Activated CD4-positive, alpha-beta T cell treated with anti-CD3 and anti-CD28 coated beads, Interleukin-2, amount 10 ng/mL, durations not matched to agents 7 days and 5 days (primary cell): Measurements from ENCODE around the gene SELENOK. TPM values are rescaled to one million over a fixed set of nuclear protein-coding genes. Genes with fewer than 3 reads are reported as not detected.

Experiments used
- CTCF ChIA-PET: fragments of 350-600 bp; sonication (Branson Sonifier 250); formaldehyde crosslinking; loops from one replicate; lab custom pipeline; 2021; ENCODE audit warnings: antibody characterized with exemption; lab: Charles Lee
- POLR2A ChIA-PET: fragments of 350-600 bp; sonication (Branson Sonifier 250); formaldehyde crosslinking; loops from one replicate; lab custom pipeline; 2021; ENCODE audit warnings: antibody characterized with exemption; lab: Charles Lee
- DNase-seq: peaks from one replicate; pipeline ENCODE4 v3.0.0-alpha.2; 2020
- H3K27ac Mint-ChIP-seq: one replicate; pipeline ENCODE4 v1.8.0; 2021; ENCODE audit warnings: mild to moderate bottlenecking, moderate library complexity, mixed read lengths
- H3K27me3 Mint-ChIP-seq: one replicate; pipeline ENCODE4 v1.8.0; 2021; ENCODE audit warnings: mixed read lengths
- H3K36me3 Mint-ChIP-seq: one replicate; pipeline ENCODE4 v1.8.0; 2021; ENCODE audit warnings: low read depth, mixed read lengths
- H3K4me1 Mint-ChIP-seq: one replicate; pipeline ENCODE4 v1.8.0; 2021; ENCODE audit warnings: mixed read lengths
- H3K4me3 Mint-ChIP-seq: one replicate; pipeline ENCODE4 v1.8.0; 2021; ENCODE audit warnings: mild to moderate bottlenecking, moderate library complexity, mixed read lengths
- H3K9me3 Mint-ChIP-seq: one replicate; pipeline ENCODE4 v1.8.0; 2021; ENCODE audit warnings: mixed read lengths
- total RNA-seq, 2 experiments: library from RNA; stranded (reverse); gene quantifications; one replicate each; pipeline ENCODE4 v1.2.3, GENCODE V29; 2021

SELENOK gene
- total RNA-seq, 2 experiments from 2014 or later = 39.8 to 48.0 TPM

DNA sequence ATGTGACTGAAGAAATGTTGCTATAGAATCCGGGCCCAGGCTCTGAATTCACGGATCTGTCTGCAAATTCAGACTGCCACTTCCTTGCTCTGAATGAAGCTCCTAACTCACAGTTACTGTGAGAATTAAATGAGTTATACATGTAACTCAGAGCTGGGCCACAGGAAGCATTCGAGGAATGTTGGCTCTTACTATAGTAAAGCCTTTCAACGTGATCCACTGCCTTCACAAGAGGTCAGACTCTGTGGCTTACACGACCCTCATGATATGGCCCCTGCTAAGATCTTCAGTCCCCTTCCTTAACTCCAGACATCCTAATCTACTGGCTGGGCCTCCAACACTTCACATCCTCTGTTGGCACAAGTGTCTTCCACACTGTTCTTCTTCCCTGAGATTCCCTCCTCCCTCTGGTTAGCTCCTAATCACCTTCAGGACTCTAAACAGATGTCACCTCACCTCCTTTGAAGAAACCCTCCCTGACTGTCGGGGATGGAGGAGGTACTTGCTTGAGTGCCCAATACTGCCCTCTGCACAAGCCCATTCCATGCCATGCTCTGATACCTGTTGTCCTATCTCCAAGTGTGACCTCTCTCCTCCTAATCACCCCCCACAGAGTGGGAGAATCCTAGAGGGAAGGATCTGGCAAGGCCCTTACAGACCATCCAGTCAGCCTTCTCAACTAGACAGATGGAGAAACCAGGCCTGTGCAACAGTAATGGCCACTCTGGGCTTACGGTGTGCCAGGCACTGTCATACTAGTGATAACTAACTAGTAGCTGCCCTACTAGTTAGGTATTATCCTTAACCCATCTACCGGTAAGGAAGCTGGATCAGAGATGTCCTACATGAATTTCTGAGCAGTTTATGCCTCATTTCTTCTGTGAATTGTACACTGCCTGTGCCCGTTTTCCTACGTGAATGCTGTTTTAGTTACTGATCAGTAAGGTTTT, 11.0 kb downstream of the SELENOK start:
- H3K36me3 Mint-ChIP-seq = peaks cover 56% of the 10 kb centered on the region
- no peaks in the 10 kb centered on the region for H3K9me3 Mint-ChIP-seq
- H3K4me3 Mint-ChIP-seq = peak overlapping the region; percentile 88
- POLR2A ChIA-PET = no interaction called here
- CTCF ChIA-PET = interaction anchor here (1.4 kb wide), 2 partner anchors 10 to 17 kb away, joined by 3 to 4 read pairs; no protein-coding TSS in a partner anchor
- no peak for DNase-seq
- peaks cover 32% of the 10 kb centered on the region for H3K4me1 Mint-ChIP-seq
- peak overlapping the region; percentile 99 for H3K27ac Mint-ChIP-seq
- H3K27me3 Mint-ChIP-seq = no peaks in the 10 kb centered on the region

DNA sequence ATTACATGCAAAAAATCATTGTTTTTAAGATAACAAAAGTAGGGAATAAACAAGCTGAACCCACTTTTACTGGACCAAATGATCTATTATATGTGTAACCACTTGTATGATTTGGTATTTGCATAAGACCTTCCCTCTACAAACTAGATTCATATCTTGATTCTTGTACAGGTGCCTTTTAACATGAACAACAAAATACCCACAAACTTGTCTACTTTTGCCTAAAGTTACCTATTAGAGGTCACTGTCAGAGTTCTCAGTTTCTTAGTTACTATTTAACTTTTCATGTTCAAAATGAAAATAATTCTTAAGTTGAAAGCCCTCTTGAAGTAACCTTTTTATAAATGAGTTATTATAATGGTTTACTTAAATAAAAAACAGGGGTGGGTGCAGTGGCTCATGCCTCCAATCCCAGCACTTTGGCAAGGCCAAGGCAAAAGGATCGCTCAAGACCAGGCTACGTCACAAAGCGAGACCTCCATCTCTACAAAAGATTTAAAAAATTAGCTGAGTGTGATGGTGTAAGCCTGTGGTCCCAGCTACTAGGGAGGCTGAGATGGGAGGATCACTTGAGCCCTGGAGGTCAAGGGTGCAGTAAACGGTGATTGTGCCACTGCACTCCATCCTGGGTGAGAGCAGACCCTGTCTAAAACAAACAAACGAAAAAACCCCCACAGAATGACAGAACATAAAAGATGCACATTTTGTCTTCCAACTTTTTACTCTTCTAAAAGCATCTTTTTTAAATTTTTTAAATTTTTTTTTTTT, 25.7 kb downstream of the SELENOK start:
- no peak overlapping the region for H3K27ac Mint-ChIP-seq
- ChIA-PET POLR2A (no interaction called here), CTCF (interaction anchor here (0.6 to 1.0 kb wide), 2 partner anchors 8 to 673 kb away, joined by 3 read pairs; no protein-coding TSS in a partner anchor)
- H3K9me3 Mint-ChIP-seq = no peaks in the 10 kb centered on the region
- H3K36me3 Mint-ChIP-seq = peaks cover 42% of the 10 kb centered on the region
- H3K4me1 Mint-ChIP-seq = no peaks in the 10 kb centered on the region
- no peaks in the 10 kb centered on the region for H3K27me3 Mint-ChIP-seq
- no peak for DNase-seq
- no peak overlapping the region for H3K4me3 Mint-ChIP-seq

DNA sequence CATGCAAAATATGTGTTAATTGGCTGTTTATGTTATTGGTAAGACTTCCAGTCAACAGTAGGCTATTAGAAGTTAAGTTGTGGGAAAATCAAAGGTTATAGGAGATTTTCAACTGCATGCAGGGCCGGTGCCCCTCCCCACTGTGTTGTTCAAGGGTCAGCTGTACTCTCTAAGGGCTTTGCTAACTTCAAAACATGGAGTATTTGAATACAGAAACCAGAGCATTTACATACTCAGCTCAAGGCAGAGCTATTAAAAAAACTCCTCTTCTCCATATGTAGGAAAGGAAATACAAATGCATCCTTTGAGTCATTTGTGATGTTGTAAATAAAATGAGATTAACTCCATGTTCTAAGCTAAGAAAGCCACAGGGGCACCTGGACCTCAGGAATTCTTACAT, 28.5 kb downstream of the SELENOK start:
- ChIA-PET POLR2A (no interaction called here), CTCF (interaction anchor here (1.2 kb wide), 1 partner anchor 11 kb away, joined by 3 read pairs; no protein-coding TSS in a partner anchor)
- DNase-seq = no peak
- no peak overlapping the region for H3K27ac Mint-ChIP-seq
- H3K9me3 Mint-ChIP-seq = no peaks in the 10 kb centered on the region
- H3K4me1 Mint-ChIP-seq = no peaks in the 10 kb centered on the region
- peaks cover 36% of the 10 kb centered on the region for H3K36me3 Mint-ChIP-seq
- no peaks in the 10 kb centered on the region for H3K27me3 Mint-ChIP-seq
- H3K4me3 Mint-ChIP-seq = no peak overlapping the region

DNA sequence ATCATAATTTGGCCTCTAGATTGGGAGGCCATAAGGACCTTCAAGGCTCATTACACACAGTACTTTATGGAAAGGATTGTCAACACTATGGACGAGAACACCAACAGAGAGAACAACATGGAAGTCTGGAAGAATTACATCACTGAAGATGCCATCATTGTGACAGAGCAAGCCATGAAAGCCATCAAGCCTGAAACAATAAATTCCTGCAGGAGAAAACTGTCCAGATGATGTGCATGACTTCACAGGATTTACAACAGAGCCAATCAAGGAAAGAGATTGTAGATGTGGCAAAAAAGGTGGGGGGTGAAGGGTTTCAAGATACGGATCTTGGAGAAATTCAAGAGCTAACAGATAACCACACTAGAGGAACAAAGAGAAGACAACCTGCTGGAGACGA, 29.4 kb downstream of the SELENOK start:
- H3K9me3 Mint-ChIP-seq = no peaks in the 10 kb centered on the region
- CTCF ChIA-PET = interaction anchor here (1.2 kb wide), 1 partner anchor 12 kb away, joined by 3 read pairs; no protein-coding TSS in a partner anchor
- H3K4me3 Mint-ChIP-seq = no peak overlapping the region
- peaks cover 30% of the 10 kb centered on the region for H3K36me3 Mint-ChIP-seq
- no peak overlapping the region for H3K27ac Mint-ChIP-seq
- POLR2A ChIA-PET = no interaction called here
- H3K4me1 Mint-ChIP-seq = peaks cover 4% of the 10 kb centered on the region
- H3K27me3 Mint-ChIP-seq = no peaks in the 10 kb centered on the region
- no peak for DNase-seq

DNA sequence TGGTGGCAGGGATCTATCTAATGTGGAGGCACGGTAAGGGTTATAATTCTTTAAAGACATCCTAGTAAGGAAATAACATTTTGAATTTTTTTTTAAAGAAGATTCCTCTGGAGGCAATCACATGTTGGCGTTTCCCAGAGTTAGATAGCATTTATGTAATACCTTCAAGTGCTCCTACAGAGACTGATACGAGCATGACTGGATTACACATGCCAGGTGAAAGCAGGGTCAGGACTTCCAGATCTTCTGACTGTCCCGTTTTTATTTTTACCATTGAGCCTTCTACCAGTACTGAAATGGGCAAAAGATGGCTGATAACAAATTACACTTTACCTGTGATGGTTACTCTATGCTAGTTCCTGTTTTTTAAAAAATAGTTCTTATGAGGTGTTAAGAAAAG, 31.5 kb downstream of the SELENOK start:
- ChIA-PET CTCF (no interaction called here), POLR2A (interaction anchor here (0.7 kb wide), 1 partner anchor 15 kb away, joined by 3 read pairs; no protein-coding TSS in a partner anchor)
- peaks cover 5% of the 10 kb centered on the region for H3K4me1 Mint-ChIP-seq
- H3K36me3 Mint-ChIP-seq = peaks cover 26% of the 10 kb centered on the region
- no peaks in the 10 kb centered on the region for H3K9me3 Mint-ChIP-seq
- H3K27me3 Mint-ChIP-seq = no peaks in the 10 kb centered on the region
- no peak for DNase-seq
- no peak overlapping the region for H3K27ac Mint-ChIP-seq
- H3K4me3 Mint-ChIP-seq = no peak overlapping the region

- H3K9me3 Mint-ChIP-seq = no peaks in the 10 kb centered on the region
- CTCF ChIA-PET = no interaction called here
- POLR2A ChIA-PET = no interaction called here
- DNase-seq = no peak
- no peaks in the 10 kb centered on the region for H3K27me3 Mint-ChIP-seq
- H3K4me3 Mint-ChIP-seq = no peak overlapping the region
- peaks cover 5% of the 10 kb centered on the region for H3K4me1 Mint-ChIP-seq
- H3K27ac Mint-ChIP-seq = no peak overlapping the region
- H3K36me3 Mint-ChIP-seq = peaks cover 22% of the 10 kb centered on the region
These were observed 32.5 kb downstream of the SELENOK start for GRCh38 chr3:53859178-53859577.

DNA sequence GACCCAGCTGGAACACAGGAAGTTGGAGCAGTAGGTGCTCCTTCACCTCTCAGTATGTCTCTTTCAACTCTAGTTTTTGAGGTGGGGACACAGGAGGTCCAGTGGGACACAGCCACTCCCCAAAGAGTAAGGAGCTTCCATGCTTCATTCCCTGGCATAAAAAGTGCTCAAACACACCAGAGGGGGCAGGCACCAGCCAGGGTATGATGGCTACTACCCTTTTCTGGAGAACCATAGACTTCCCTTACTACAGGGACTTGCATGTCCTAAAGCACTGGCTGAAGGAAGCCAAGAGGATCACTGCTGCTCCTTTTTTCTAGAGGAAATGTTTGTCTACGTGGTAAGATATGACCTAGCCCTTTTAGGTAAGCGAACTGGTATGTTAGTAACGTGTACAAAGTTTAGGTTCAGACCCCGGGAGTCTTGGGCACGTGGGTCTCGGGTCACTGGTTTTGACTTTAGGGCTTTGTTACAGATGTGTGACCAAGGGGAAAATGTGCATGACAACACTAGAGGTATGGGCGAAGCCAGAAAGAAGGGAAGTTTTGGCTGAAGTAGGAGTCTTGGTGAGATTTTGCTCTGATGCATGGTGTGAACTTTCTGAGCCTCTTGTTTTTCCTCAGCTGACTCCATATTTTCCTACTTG, 33.4 kb downstream of the SELENOK start:
- DNase-seq = no peak
- Mint-ChIP-seq H3K4me3 (no peak overlapping the region), H3K36me3 (peaks cover 20% of the 10 kb centered on the region), H3K9me3 (no peaks in the 10 kb centered on the region), H3K4me1 (peaks cover 5% of the 10 kb centered on the region), H3K27ac (no peak overlapping the region), H3K27me3 (no peaks in the 10 kb centered on the region)
- POLR2A ChIA-PET = no interaction called here
- CTCF ChIA-PET = interaction anchor here (1.1 kb wide), 1 partner anchor 8 kb away, joined by 3 read pairs; no protein-coding TSS in a partner anchor

DNA sequence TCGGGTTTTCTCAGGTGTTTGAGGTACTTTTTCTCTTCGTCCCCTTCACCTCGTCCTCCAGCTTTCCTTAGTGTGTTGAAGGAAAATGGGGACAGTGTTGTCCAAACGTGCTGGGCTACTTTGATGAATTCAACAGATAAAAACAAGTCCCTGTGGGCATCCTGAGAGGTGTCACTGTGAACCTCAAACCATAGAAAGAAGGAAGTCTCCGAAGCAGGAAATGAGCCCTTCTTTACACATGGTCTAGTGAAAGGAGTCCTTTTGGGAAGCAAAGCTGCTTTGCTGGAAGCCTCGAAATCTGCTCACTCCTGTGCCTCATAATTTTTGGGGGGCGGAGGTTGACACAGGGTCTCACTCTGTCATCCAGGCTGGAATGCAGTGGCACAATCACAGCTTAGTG, 34.7 kb downstream of the SELENOK start:
- Mint-ChIP-seq H3K4me1 (peaks cover 5% of the 10 kb centered on the region), H3K9me3 (no peaks in the 10 kb centered on the region), H3K4me3 (no peak overlapping the region), H3K27ac (no peak overlapping the region), H3K36me3 (peaks cover 11% of the 10 kb centered on the region), H3K27me3 (no peaks in the 10 kb centered on the region)
- POLR2A ChIA-PET = no interaction called here
- no peak for DNase-seq
- CTCF ChIA-PET = interaction anchor here (1.1 kb wide), 1 partner anchor 9 kb away, joined by 3 read pairs; no protein-coding TSS in a partner anchor

DNA sequence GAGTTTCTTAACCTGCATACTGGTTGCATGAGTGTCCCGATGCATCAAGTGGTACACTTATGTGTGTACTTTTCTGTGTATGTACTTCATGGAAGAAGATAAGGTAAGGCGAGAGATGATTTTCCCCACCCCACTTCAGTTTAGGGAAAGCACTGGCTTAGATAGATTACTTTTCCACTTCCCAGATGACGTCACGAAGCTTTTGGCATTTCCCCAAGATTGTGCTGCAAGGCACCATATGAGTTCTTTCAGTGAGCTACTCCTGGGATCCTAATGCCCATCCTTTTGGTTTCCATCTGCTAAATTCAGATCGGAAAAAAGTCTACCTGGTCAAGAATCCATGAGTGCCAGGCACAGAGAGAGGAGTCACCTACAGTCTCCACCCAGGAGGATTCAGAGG, 40.8 kb downstream of the SELENOK start:
- no peaks in the 10 kb centered on the region for H3K9me3 Mint-ChIP-seq
- H3K27me3 Mint-ChIP-seq = peaks cover 23% of the 10 kb centered on the region
- ChIA-PET CTCF (no interaction called here), POLR2A (no interaction called here)
- H3K36me3 Mint-ChIP-seq = no peaks in the 10 kb centered on the region
- no peaks in the 10 kb centered on the region for H3K4me1 Mint-ChIP-seq
- H3K4me3 Mint-ChIP-seq = no peak overlapping the region
- no peak overlapping the region for H3K27ac Mint-ChIP-seq
- DNase-seq = no peak

DNA sequence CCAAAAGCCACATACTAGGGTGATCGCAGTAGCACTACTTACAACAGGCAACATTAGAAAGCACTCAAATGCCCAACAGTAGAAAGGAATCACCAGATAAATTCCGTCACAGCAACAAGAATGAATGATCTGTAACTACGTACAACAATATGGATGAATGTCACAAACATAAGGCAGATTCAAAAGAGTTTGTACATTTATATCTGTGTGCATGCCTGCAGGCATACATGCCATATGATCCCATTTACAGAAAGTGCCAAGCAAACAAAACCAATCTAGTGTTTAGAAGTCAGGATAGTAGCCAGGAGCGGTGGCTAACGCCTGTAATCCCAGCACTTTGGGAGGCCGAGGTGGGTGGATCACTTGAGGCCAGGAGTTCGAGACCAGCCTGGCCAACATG, 41.7 kb downstream of the SELENOK start:
- no peak overlapping the region for H3K27ac Mint-ChIP-seq

GRCh38 chr3:53846851-53847155, 44.9 kb downstream of the SELENOK start:
- CTCF ChIA-PET = no interaction called here
- Mint-ChIP-seq H3K36me3 (no peaks in the 10 kb centered on the region), H3K4me1 (peaks cover 3% of the 10 kb centered on the region), H3K27me3 (peaks cover 56% of the 10 kb centered on the region), H3K9me3 (no peaks in the 10 kb centered on the region), H3K27ac (no peak overlapping the region), H3K4me3 (peak overlapping the region; percentile 58)
- no peak for DNase-seq
- POLR2A ChIA-PET = no interaction called here

More for the DNA sequence above, 41.7 kb downstream of the SELENOK start:
- Mint-ChIP-seq H3K36me3 (no peaks in the 10 kb centered on the region), H3K4me1 (peaks cover 3% of the 10 kb centered on the region), H3K27me3 (peaks cover 32% of the 10 kb centered on the region), H3K4me3 (no peak overlapping the region), H3K9me3 (no peaks in the 10 kb centered on the region)
- CTCF ChIA-PET = no interaction called here
- POLR2A ChIA-PET = no interaction called here
- no peak for DNase-seq

- Mint-ChIP-seq H3K9me3 (no peaks in the 10 kb centered on the region), H3K27me3 (peaks cover 56% of the 10 kb centered on the region), H3K4me1 (peaks cover 3% of the 10 kb centered on the region), H3K36me3 (no peaks in the 10 kb centered on the region), H3K4me3 (peak within 1 kb of the TSS; percentile 65), H3K27ac (no peak within 1 kb of the TSS)
- CTCF ChIA-PET = no interaction called here
- POLR2A ChIA-PET = no interaction called here
- no peak for DNase-seq
These were observed 45.4 kb downstream of the SELENOK start, which contains the start of the genes CHDH and IL17RB for GRCh38 chr3:53846134-53846850. CHDH (minus strand) TSS chr3:53846419; CDS start chr3:53824008, 22,411 bp downstream. IL17RB (plus strand) TSS chr3:53846568; CDS start chr3:53846589, 21 bp downstream.
